Motor neuron (in vitro differentiated cells): ENCODE data around the gene PUS10. TPM values are rescaled to one million over a fixed set of nuclear protein-coding genes. Genes with fewer than 3 reads are reported as not detected.
A peak's percentile ranks its signal among the peaks of the same experiment; 100 is the strongest.
"Not testable (repeated sequence)": the region's sequence is repeated elsewhere in the genome, so short reads cannot be mapped to it uniquely, and the experiment has no call there.

Source experiments
- ATAC-seq, 8 experiments: fragments of 200-7000 bp; cut with Tn5 transposase; replicated peaks in 6 of 8; 2 replicates each; pipeline ENCODE4 v1.8.0; 2021; ENCODE audit warnings: mild to moderate bottlenecking in 8 of 8, moderate library complexity in 8 of 8
- H3K27ac ChIP-seq, 2 donors: fragments of 250-450 bp; sonication (Bioruptor Pico); 2 replicates each; pipeline ENCODE4 v1.9.0; 2021; ENCODE audit warnings: antibody characterized with exemption in 2 of 2, mild to moderate bottlenecking in 2 of 2, moderate library complexity in 1 of 2
- H3K4me1 ChIP-seq, 2 donors: fragments of 250-450 bp; sonication (Bioruptor Pico); replicated peaks in 1 of 2; 2 replicates each; pipeline ENCODE4 v1.6.1; 2021; ENCODE audit warnings: antibody characterized with exemption in 2 of 2, mild to moderate bottlenecking in 2 of 2, moderate library complexity in 1 of 2
- H3K4me3 ChIP-seq, 5 donors: fragments of 250-450 bp; sonication (Bioruptor Pico); 2 replicates each; pipeline ENCODE4 v1.9.0; 2021; ENCODE audit warnings: antibody characterized with exemption in 5 of 5, mild to moderate bottlenecking in 5 of 5, moderate library complexity in 4 of 5
- WGBS, 10 experiments: fragments of 450-650 bp; shearing (Covaris generic); methylation state at CpG; one replicate each; pipeline ENCODE4 v1.0.0; 2022; 5-methylcytosine and 5-hydroxymethylcytosine counted together
- in situ Hi-C, 9 experiments: fragments of 400-800 bp; cut with MboI; loops; one replicate each; pipeline ENCODE4 v1.15.0; 2021; ENCODE audit warnings: low sequenced_read_pairs in 9 of 9, low pct_unique_long_range_greater_than_20kb in 2 of 9; ENCODE audit not compliant: unreplicated experiment in 9 of 9
- total RNA-seq, 8 experiments: library from RNA; unstranded; fragments of 300-600 nt; gene quantifications; 2 replicates each; pipeline versions ENCODE4 v1.2.3 to v1.2.4, GENCODE V29; 2022

The PUS10 gene, protein sequence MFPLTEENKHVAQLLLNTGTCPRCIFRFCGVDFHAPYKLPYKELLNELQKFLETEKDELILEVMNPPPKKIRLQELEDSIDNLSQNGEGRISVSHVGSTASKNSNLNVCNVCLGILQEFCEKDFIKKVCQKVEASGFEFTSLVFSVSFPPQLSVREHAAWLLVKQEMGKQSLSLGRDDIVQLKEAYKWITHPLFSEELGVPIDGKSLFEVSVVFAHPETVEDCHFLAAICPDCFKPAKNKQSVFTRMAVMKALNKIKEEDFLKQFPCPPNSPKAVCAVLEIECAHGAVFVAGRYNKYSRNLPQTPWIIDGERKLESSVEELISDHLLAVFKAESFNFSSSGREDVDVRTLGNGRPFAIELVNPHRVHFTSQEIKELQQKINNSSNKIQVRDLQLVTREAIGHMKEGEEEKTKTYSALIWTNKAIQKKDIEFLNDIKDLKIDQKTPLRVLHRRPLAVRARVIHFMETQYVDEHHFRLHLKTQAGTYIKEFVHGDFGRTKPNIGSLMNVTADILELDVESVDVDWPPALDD
- total RNA-seq = 10 to 100 TPM in 4 of 8 experiments, 1 to 10 TPM in 4; 5.3 to 17.4 (median 8.8) TPM

DNA sequence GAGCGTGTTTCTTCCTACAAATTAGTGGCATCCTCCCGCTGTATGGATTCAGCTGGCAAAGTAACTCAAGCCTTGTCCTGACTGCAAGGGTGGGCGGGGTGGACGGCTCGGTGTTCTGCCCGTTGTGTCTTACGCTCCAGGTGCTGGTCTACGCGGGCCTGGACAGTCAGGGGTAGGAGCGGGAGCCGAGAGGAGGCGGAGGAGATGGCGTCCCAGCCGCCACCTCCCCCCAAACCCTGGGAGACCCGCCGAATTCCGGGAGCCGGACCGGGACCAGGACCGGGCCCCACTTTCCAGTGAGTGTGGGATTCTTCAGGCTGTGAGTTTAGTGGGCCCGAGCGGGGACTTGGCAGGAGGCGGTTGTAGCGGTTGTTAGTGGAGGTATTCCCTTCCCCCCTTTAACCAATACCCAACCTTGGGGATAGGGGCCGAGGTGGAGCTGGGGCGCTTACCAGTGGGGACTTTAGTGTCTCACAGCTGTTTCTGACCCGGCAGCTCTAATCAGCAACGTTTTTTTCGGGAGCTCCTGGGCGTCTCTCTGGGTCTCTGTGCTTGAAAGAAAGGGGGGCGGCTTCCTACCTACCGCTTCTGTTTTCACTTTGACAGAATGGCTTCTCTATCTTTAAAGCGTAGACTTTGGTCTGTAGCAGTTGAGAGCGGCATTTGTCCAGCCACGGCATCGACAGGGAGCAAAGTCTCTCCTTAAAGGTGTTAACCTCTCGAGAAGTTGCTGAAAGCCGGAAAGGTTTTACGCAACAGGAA is at the start of gene PUS10, which contains the start of gene PEX13:
PUS10 (minus strand) TSS at position 700 of the 762 bp plus-strand sequence. CDS start 6,365 bp downstream, outside the sequence.
PEX13 (plus strand) TSS at position 165 of the 762 bp plus-strand sequence; CDS start at position 205, 40 bp downstream.
- in situ Hi-C loops = loop anchor here in 1 of 9 experiments (25.0 kb wide), 1 partner anchor 255 kb away; the partner anchor contains the start of gene PAPOLG

DNA sequence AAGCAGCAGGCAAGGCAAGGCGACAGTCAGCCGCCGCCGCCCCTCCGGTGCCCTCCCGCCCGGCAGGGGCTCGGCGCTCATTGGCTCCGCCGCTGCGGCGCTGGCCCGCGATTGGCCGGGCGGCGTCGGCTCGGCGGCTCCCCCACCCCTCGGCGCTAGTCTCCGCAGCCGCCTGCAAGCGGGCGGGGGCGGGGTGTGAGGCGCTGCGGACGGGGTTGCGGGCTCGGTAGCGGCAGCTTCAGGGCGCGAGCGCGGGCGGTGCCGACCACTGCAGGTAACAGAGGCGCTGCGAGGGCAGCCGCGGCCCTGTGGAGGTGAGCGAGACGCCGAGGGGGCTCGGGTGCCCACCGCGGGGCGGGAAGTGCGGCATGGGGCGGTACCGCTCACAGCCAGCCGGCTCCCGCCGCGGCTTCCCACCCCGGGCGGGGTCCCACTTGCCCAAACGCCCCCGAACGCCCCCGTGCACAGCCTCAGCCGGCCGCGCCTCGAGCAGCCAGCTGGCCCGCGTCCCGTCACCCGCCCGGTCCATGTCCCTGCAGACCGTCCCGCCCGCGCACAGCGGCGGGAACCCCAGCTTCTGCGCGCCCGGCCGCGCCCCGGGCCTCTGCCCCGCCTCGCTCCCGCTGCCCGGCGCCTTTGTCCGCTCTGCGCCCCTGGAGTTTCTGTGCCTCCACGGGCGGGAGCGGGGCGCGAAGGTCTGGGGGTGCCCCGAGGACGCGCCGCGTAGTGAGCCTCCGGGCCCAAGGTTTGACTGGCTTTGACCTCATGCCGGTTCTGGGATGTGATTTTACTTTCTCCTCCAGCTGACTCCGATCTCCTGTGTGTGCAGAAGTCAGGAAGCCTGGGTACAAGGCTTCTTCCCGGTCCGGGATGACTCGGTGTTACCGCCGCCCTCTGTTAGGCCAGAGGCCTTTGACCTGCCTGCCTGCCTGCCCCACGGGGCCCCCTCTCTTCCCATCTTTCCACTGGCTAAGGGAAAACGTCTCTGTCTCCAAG is 48.0 kb upstream of the PUS10 start, which contains the start of gene SANBR:
SANBR (plus strand) TSS at position 158 of the 996 bp plus-strand sequence. CDS start 4,480 bp downstream, outside the sequence.
- Histone ChIP-seq H3K4me3 (peak within 1 kb of the TSS; percentile 60 to 80 (median 70)), H3K4me1 (peaks cover 0 to 9% of the 10 kb centered on the region in 2 donors), H3K27ac (peak within 1 kb of the TSS; percentile 71 to 74)
- peak; percentile 93 to 98 (median 96) for ATAC-seq
- in situ Hi-C loops = no loop called here
- WGBS, 10 experiments = 0 to 5% (median 0%) methylated on average over 1 to 7 of the region's 112 CpGs; no CpG with 5 or more reads in 5 of the 10 experiments

More for the DNA sequence above, at the start of gene PUS10, which contains the start of gene PEX13:
- Histone ChIP-seq H3K27ac (peak within 1 kb of the TSS; percentile 87 to 94), H3K4me1 (peaks cover 0 to 10% of the 10 kb centered on the region in 2 donors), H3K4me3 (peak within 1 kb of the TSS; percentile 90 to 100 (median 94))
- 0 to 7% (median 0%) methylated on average over 2 to 19 of the region's 39 CpGs; no CpG with 5 or more reads in 1 of the 10 experiments for WGBS, 10 experiments
- peak; percentile 88 to 97 (median 96) for ATAC-seq

DNA sequence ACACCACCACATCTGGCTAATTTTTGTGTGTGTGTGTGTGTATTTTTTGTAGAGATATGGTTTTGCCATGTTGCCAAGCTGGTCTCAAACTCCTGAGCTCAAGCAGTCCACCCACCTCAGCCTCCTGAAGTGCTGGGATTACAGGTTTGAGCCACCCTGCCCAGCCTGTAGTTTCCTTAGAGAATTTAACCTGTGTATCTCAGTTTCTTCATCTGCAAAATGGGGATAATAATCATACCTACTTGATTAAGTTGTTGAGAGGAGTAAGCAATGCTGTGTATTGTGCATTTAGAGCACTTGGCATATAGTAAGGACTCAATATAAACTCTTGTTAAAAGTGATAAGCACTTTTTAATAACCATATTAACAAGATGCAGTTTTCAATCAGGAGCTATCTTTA is 41.3 kb upstream of the PUS10 start:
- no peak overlapping the region for H3K4me3 ChIP-seq
- no peak for ATAC-seq
- H3K4me1 ChIP-seq = no peaks in the 10 kb centered on the region
- in situ Hi-C loops = no loop called here
- no peak overlapping the region for H3K27ac ChIP-seq

DNA sequence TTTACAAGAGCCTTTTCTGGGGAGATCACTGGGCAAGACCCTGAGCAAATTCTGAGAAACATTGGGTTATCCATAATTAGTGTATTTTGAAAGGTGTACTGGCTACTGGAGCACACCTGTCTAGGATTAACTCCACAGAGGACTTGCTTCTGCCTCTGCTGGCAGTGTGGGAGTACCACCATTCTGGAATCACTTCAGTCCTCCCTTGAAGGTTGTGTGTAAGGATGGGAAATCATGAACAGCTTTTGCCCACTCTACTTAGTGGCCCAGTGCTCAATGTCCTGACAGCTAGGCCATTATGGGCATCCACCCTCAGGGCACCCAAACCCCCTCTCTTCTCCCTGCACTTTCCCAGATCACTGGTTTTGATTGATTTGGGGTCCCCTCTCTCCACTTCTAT is 39.5 kb upstream of the PUS10 start:
- no peak overlapping the region for H3K27ac ChIP-seq
- no peak overlapping the region for H3K4me3 ChIP-seq
- H3K4me1 ChIP-seq = no peaks in the 10 kb centered on the region
- in situ Hi-C loops = no loop called here
- ATAC-seq = no peak

DNA sequence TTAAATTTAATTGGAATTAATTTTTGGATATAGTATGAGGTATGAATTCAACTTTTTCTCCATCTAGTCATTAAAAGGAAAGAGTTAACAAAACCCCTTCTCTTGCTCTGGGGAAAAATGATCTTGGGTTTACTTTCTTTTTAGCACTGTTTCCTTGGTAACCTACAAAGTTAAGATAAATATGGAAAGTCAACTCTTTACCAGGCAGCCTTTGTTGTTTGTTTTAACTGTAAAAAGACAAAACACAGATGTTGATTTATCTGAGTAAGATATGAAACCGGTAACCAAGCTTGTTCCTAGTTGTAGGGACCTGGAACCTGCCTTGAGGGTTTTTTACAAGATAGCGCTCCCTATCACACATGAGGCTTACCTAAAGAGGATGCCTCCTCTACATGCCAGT is 37.5 kb upstream of the PUS10 start:
- peak in 1 of 8 experiments; percentile 22 for ATAC-seq
- in situ Hi-C loops = no loop called here
- WGBS, 10 experiments = 60 to 100% (median 84%) methylated on average over 1 to 2 of the region's 2 CpGs; no CpG with 5 or more reads in 4 of the 10 experiments
- Histone ChIP-seq H3K27ac (no peak overlapping the region), H3K4me3 (no peak overlapping the region), H3K4me1 (no peaks in the 10 kb centered on the region)

DNA sequence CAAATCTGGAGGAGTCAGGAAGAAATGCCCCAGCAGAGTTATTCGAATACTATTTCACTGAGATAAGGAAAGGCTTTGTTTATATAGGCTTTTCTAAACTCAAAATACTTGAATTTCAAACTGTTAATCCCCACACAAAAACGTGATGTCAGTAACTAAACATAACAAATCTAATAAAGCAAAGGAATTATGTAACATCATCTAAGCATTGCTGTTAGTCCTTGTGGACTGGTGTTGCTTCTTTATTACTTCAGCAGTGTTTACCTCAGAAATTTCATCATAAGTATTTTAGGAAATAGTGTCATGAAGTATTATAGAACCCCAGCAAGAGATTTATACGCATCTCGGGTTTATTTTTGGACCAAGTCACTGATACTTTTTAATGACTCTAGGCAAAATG is 27.9 kb upstream of the PUS10 start:
- 8 to 93% (median 88%) methylated on average over 1 to 4 of the region's 4 CpGs for WGBS, 10 experiments
- Histone ChIP-seq H3K4me1 (no peaks in the 10 kb centered on the region), H3K27ac (no peak overlapping the region), H3K4me3 (no peak overlapping the region)
- ATAC-seq = peak in 1 of 8 experiments; percentile 28
- in situ Hi-C loops = no loop called here

DNA sequence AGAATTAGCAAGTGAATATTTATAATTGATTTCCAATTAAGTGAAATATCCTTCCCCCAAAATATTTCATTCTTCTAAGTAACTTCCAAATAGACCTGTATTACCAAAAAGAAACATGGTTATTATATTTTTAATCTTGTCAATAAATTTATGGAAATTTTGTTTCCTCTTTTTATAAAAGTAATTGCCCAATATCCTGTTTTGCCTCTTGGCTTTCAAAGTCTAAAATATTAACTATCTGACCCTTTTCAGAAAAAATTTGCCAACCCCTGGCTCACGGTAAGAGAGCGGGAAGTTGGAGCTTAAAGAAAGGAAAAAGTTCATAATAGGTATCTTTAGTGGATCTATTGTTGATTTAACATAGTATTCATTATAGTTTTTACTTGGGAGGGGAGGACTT is 27.2 kb upstream of the PUS10 start:
- Histone ChIP-seq H3K4me3 (no peak overlapping the region), H3K4me1 (no peaks in the 10 kb centered on the region), H3K27ac (no peak overlapping the region)
- in situ Hi-C loops = no loop called here
- 59 to 100% (median 93%) methylated on average over 1 to 2 of the region's 2 CpGs; no CpG with 5 or more reads in 1 of the 10 experiments for WGBS, 10 experiments
- no peak for ATAC-seq

DNA sequence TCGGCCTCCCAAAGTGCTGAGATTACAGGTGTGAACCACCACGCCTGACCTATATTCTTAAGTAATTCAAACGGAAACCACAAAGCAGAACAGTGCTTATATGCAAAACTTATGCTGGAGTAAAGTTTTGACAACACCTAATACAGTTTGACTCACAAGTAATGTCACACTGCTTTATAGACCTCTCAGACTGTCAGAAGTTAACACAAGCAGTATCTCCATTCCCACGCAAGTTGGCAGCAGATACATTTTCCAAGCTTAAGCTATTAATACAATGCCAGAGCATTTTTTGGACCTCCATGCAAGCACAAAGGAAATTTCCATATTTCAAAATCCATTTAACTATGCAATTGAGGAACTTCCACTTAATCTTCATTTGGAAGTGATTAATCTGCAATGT is 26.6 kb upstream of the PUS10 start:
- ATAC-seq = peak in 1 of 8 experiments; percentile 53
- Histone ChIP-seq H3K27ac (no peak overlapping the region), H3K4me1 (no peaks in the 10 kb centered on the region), H3K4me3 (no peak overlapping the region)
- 17 to 100% (median 88%) methylated on average over 1 to 4 of the region's 4 CpGs; no CpG with 5 or more reads in 2 of the 10 experiments for WGBS, 10 experiments
- in situ Hi-C loops = no loop called here

DNA sequence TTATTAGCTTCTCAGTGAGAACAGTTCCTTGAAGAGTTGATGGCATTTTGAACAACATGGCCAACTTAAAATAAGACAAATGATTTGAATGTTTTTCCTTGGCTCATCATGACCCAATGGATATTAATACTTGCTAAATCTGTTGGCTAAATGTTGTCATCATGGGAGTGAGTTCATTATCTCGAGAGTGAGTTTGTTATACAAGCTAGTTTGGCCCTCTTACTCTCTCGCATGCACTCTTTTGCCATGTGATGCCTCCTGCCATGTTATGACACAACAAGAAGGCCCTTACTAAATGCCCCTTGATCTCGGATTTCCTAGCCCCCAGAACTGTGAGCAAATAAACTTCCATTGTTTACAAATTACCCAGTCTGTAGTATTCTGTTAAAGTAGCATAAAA is 24.8 kb upstream of the PUS10 start:
- no peak overlapping the region for H3K27ac ChIP-seq
- ATAC-seq = no peak
- WGBS, 10 experiments = 44 to 100% (median 88%) methylated on average over 1 to 3 of the region's 3 CpGs; no CpG with 5 or more reads in 1 of the 10 experiments

DNA sequence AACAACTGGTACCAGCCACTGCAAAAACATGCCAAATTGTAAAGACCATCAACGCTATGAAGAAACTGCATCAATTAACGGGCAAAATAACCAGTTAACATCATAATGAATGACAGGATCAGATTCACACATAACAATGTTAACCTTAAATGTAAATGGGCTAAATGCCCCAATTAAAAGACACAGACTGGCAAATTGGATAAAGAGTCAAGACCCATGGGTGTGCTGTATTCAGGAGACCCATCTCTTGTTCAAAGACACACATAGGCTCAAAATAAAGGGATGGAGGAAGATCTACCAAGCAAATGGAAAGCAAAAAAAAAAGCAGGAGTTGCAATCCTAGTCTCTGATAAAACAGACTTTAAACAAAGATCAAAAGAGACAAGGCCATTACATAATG is 18.6 kb upstream of the PUS10 start:
- H3K4me3 ChIP-seq, in situ Hi-C loops, H3K4me1 ChIP-seq, H3K27ac ChIP-seq, ATAC-seq: not testable (repeated sequence)
- WGBS, 10 experiments = 60 to 100% (median 96%) methylated on average over 1 to 2 of the region's 2 CpGs; no CpG with 5 or more reads in 4 of the 10 experiments

More for the DNA sequence above, 24.8 kb upstream of the PUS10 start:
- Histone ChIP-seq H3K4me1 (no peaks in the 10 kb centered on the region), H3K4me3 (no peak overlapping the region)
- in situ Hi-C loops = no loop called here

DNA sequence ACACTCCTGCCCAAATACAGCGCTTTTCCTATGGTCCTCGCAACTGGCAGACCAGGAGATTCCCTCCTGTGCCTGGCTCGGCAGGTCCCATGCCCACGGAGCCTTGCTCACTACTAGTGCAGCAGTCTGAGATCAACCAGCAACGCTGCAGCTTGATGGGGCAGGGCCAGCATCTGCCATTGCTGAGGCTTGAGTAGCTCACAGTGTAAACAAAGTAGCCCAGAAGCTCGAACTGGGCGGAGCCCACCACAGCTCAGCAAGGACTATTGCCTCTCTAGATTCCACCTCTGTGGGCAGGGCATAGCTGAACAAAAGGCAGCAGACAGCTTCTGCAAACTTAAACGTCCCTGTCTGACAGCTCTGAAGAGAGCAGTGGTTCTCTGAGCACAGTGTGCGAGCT is 16.5 kb upstream of the PUS10 start:
- ATAC-seq, in situ Hi-C loops, H3K4me1 ChIP-seq, H3K27ac ChIP-seq, H3K4me3 ChIP-seq: not testable (repeated sequence)
- WGBS, 10 experiments = 80 to 100% (median 90%) methylated on average over 2 to 7 of the region's 9 CpGs; no CpG with 5 or more reads in 4 of the 10 experiments

DNA sequence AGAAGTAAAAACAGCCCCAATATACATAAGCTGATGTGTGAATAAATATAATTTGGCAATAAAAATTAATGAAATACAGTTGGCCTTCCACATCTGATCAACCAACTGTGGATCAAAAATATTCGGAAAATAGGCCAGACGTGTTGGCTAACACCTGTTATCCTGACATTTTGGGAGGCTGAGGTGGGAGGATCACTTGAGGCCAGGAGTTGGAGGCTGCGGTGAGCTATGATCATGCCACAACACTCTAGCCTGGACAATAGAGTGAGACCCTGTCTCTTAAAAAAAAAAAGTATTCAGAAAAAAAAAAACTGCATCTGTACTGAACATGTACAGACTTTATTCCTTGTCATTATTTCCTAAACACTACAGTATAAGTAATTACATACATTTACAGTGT is 11.5 kb upstream of the PUS10 start:
- Histone ChIP-seq H3K27ac (no peak overlapping the region), H3K4me3 (no peak overlapping the region), H3K4me1 (no peaks in the 10 kb centered on the region)
- in situ Hi-C loops = no loop called here
- WGBS, 10 experiments = 40 to 100% (median 89%) methylated on average over 1 to 2 of the region's 3 CpGs; no CpG with 5 or more reads in 3 of the 10 experiments
- no peak for ATAC-seq
